NCI-H526 treated with DMSO at 0.1 percent for 48 hours (cell line): Measurements from ENCODE around the gene SLC1A4.
"Not testable (repeated sequence)": the region's sequence is repeated elsewhere in the genome, so short reads cannot be mapped to it uniquely, and the experiment has no call there.

ENCODE experiments used
- DNase-seq: peaks from one replicate; lab custom pipeline; 2025; lab: John Stamatoyannopoulos, UW

Gene SLC1A4

DNA sequence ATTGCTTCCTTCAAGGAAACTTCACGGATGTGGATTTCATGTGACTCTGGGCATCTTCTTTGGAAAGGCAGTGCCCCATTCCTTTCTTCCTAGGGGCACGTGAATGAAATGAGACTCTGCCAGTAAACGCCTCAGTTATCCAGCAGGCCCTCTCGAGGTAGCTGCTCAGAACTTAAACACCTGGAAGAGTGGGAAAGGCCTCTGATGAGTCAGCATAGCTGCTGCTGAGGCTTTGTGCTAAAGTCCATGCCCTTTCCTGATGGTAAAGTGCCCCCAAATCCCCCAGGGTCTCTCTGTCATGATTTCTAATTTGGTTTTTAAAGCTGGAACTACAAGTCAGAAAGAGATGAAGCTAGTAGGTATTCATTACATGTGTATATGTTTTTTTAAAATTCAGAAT lies 3.8 kb downstream of the SLC1A4 start:
- DNase-seq = no peak

DNA sequence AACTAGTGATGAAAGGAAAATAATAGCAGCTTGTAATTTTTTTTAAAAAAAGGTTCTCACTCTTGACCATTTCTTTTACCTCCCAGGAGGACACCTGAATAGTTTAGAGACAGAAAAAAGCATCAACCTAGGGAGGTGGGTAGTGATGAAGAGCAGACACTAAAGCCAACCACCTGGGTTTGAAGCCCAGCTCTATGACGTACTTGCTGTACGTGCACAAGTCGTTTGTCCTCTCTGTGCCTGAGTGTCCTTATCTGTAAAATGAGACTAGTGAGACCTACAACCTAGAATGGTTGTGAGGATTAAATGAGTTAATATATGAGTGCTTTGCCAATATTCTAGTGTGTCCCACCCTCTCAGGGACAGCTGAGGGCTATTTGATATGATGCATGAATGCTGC lies 5.8 kb downstream of the SLC1A4 start:
- no peak for DNase-seq

DNA sequence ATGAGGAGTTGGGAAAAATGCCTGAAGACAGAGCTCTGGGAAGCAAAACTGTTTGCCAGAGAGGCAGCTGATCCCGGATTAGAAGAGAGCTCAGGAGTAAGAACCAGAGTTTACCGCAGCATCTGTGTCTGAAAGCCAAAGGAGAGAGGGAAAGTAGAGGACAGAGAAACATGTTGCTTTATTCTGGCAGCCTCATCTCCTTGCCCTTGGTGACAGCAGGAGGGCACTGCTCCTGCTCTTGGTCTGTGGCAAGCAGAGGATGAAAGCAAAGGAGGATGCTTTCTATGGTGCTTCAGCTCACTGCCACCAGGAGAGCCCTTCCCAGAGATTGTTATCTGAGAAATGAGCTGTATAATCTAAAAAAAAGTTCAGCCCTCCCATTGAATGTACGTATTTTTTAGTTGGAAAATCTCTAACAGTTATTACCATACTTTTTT lies 7.7 kb downstream of the SLC1A4 start:
- no peak for DNase-seq

- DNase-seq = no peak
Observed at GRCh38 chr2:64998658-64999061, 9.5 kb downstream of the SLC1A4 start.

DNA sequence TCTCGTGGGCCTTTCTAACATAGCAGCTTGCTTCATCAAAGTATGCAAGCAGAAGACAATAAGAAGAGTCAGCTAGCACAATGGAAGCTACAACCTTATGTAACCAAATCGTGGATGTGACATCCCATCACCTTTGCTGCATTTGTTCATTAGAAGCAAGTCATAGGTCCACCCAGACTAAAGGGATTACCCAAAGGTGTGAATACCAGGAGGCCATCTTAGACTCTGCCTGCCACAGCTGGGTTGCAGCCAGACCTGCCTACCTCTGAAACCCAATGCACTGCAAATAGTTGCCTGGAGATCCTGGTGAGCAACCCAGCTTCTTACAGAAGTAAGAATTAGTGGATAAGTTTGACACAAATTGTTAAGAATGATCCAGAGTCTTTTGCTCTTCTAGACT lies 10.6 kb downstream of the SLC1A4 start:
- no peak for DNase-seq

DNA sequence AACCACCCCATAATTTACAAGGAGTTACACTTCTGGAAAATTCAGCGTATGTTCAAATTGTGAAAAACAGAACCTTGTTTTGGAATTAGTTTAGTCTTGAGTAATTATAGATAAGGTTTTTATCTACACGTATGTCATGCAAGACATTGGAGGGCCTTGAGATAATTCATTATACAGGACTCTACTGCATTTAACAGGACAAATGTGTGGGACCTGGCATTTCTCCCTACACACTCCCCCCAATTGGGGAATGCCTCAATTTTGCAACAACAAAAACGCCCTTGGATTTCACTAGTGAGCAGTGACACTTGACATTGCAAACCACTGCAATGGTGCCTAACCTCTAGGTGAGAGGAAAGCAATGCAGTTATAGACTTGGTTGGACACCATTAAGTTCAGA lies 11.4 kb downstream of the SLC1A4 start:
- DNase-seq = no peak

DNA sequence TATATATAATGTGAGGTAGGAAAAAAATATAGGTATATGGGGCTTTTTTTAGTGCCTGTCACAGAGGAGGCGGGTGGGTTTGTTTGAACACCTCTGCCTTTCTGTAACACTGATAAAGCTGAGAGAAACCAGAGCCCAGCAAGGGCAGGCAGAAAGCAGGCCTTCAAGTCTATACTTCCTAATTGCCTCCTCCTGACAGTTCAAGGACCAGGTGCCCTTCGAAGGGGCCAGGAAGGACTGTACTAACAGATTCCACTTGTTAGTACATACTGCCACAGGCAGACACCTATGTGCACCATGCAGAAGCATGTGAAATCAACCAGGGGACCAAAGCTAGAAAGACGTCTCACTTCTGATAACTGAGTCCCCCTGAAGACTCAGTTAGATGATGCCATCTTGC lies 13.8 kb downstream of the SLC1A4 start:
- no peak for DNase-seq

- DNase-seq = not testable (repeated sequence)
Observed at GRCh38 chr2:65004232-65004631, 15.0 kb downstream of the SLC1A4 start.

DNA sequence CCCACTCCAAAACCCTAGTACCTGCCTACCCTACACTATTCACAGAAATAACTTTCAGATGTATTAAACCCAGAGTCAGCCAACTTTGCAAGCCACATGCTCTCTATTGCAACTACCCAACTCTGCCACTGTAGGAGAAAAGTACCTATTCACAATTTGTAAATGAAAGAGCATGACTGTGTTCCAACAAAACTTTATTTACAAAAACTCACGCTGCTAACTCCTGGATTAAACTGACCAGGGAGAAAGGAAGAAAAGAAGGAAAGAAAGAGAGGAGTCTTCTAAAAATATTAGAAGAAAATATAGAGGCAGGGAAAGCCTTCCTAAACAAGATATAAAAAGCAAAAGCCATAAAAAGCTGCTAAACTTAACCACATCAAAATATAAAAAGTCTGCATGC lies 24.6 kb downstream of the SLC1A4 start:
- DNase-seq = no peak

GRCh38 chr2:65015731-65016130 lies 26.5 kb downstream of the SLC1A4 start:
- DNase-seq = no peak

- no peak for DNase-seq
Observed at GRCh38 chr2:65016789-65017188, 27.6 kb downstream of the SLC1A4 start.

GRCh38 chr2:65017335-65017734 lies 28.1 kb downstream of the SLC1A4 start:
- no peak for DNase-seq

DNA sequence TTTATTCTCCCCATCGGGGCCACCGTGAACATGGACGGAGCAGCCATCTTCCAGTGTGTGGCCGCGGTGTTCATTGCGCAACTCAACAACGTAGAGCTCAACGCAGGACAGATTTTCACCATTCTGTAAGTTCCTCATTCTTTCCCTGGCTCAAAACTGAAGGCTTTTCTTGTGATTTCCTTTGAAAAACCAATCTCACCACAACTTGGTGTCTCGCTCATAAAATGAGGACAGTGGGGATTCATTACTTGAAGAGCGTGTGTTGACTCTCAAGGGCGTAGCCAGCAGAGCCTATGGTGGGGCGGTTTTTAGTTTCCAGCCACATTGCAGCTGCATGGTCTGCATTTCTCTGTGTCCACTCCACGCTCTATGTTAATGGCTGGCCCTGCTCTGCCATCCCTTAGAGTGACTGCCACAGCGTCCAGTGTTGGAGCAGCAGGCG lies 29.0 kb downstream of the SLC1A4 start:
- DNase-seq = no peak

DNA sequence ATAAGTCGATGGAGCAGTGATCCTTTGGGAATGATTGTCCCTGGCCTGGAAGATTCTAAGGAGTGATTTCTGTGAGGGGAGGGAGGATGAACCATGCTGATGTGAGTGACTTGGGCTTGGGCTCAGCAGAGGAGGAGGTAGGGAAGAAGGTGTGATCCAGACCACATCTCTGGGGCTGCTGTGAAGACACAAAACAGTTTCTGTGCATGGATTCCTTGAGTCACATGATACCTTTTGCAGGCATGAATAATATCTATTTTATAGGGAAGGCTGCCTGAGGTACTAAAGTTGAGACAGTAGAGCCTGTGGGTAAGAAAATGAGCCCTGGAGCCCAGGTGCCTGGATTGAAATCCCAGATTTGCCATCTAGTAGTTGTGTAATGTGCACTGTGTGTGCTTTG lies 29.8 kb downstream of the SLC1A4 start:
- no peak for DNase-seq

- no peak for DNase-seq
Observed at GRCh38 chr2:65019675-65020195, 30.5 kb downstream of the SLC1A4 start.

DNA sequence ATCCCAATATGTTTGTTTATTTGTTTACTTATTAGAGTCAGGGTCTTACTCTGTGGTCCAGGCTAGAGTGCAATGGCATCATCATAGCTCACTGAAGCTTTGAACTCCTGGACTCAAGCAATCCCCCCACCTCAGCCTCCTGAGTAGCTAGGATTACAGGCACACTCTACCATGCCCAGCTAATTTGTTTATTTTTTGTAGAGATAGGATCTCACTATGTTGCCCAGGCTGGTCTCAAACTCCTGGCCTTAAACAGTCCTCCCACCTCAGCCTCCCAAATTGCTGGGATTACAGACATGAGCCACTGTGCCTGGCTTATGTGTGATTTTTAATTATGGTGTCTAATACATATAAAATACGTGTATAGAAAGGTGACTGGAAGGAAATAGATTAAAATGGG lies 31.1 kb downstream of the SLC1A4 start:
- not testable (repeated sequence) for DNase-seq

DNA sequence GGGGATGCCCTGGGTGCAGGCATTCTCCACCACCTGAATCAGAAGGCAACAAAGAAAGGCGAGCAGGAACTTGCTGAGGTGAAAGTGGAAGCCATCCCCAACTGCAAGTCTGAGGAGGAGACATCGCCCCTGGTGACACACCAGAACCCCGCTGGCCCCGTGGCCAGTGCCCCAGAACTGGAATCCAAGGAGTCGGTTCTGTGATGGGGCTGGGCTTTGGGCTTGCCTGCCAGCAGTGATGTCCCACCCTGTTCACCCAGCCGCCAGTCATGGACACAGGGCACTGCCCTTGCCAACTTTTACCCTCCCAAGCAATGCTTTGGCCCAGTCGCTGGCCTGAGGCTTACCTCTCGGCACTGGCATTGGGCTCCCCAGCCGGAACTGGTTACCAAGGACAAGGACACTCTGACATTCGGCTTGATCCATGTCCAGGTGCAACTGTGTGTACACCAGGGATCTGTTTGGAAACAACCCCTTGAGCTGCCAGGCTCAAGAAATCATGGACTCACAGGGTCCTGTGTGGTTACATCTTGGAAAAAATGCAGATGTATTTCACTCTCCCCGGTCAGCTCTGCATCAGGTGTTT lies 31.8 kb downstream of the SLC1A4 start:
- no peak for DNase-seq

- no peak for DNase-seq
Observed at GRCh38 chr2:65021709-65022108, 32.5 kb downstream of the SLC1A4 start.

GRCh38 chr2:65022189-65022588 lies 33.0 kb downstream of the SLC1A4 start:
- no peak for DNase-seq

GRCh38 chr2:65023742-65024141 lies 34.5 kb downstream of the SLC1A4 start:
- no peak for DNase-seq

DNA sequence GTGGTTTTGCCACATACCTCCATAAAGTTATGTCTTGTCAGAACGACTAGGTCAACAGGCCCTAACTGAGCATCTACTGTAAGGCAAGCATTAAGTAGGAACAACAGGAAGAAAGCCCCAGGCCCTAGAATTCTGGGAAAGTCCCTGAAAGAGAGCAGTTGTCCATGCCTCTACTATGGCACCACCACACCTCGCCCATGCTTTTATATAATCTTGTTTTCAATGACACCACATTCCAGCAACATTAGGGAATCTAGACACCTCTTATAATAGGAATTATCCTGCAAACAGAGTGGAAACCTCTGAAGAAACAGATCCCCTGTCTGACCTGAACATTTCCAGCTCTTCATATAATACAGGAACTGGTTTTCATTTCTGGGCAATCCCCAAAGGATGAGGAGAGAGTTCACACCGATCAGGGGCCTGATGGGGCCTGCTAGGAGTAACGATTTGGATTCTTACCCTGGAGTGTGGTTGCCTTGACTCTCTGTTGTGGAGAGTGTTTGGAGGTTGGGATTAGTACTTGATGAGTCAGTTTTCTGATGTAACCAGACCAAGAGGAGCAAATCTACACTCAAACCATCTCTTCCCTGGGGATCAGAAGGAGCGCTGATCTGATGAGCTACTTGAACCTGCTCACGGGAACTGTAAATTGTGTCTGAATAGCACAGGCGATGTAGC lies 35.1 kb downstream of the SLC1A4 start:
- DNase-seq = no peak

GRCh38 chr2:65025453-65026123 lies 36.4 kb downstream of the SLC1A4 start:
- DNase-seq = no peak

GRCh38 chr2:65026154-65026553 lies 37.0 kb downstream of the SLC1A4 start:
- DNase-seq = no peak
